GM18907 (cell line): ENCODE data around the gene GLRX.
A peak's percentile ranks its signal among the peaks of the same experiment; 100 is the strongest.
"Not testable (repeated sequence)": the region's sequence is repeated elsewhere in the genome, so short reads cannot be mapped to it uniquely, and the experiment has no call there.

Experiments
- ATAC-seq: cut with Tn5 transposase; IDR thresholded peaks from one replicate; pipeline ENCODE4 v1.9.1; 2021; ENCODE audit warnings: mild to moderate bottlenecking, moderate library complexity; ENCODE audit not compliant: unreplicated experiment

The GLRX gene

DNA sequence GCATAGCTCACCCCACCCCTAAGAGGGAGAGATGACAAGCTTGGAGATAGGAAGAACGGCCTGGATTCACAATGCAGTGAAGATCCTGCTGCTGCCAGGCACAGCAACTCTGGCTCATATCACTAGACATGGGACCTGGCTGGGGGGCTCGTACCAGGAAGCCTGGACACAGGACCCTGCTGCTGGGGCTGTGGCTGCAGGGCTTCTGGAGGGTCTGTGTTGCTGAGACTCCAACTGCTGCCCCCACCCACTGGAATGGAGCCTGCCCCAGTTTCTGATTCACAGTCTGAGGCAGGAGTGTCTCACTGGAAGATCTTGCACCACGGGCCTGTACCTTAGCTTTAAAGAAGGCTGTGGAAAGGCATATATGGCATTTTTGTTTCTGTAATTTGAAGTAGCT is 31.0 kb upstream of the GLRX start:
- no peak for ATAC-seq

DNA sequence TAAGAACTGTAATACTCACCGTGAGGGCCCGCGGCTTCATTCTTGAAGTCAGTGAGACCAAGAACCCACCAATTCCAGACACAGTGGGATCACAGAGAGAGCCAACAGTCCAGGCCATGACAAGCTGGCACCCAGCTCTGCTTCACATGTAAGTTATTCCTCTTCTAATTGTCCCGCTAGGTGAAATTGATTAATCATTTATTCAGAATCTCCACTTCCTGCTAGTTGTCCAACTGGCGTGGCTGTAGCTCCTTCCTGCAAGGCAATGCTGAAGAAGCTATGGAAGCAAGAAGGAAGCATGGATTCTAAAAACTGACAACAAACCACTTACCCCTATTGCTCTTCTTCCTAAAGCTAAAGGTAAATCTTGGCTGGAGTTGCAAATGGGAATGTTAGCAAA is 30.0 kb upstream of the GLRX start:
- no peak for ATAC-seq

DNA sequence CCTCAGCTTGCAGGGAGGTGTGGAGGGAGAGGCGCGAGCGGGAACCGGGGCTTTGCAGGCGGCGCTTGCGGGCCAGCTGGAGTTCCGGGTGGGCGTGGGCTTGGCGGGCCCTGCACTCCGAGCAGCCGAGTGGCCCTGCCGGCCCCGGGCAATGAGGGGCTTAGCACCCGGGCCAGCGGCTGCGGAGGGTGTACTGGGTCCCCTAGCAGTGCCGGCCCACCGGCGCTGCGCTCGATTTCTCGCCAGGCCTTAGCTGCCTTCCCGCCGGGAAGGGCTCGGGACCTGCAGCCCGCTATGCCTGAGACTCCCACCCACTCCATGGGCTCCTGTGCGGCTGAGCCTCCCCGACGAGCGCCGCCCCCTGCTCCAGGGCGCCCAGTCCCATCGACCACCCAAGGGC is 28.6 kb upstream of the GLRX start:
- not testable (repeated sequence) for ATAC-seq

DNA sequence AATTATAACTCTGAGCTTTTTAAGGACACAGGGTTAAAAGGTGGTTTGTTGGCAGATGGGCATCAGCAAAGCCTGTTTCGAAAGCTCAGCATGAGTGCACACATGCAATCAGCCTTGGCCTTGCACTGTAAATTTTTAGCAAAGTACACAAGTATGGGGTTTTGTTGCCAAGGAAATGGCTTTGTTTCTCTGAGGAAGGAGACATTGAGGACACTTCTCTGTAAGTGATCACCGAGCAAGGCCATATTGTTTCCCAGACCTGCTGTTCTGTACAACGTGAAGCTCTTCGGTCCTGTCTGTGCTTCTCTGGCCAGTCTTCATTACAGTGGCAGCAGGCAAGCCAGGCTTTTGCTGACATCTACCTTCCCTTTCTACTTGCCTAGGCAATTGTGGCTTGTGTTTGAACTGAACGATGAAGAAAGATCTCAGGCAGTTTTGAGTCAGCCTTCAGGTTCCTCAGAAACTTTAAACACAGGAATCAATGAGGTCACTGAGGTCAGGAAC is 27.9 kb upstream of the GLRX start:
- no peak for ATAC-seq

DNA sequence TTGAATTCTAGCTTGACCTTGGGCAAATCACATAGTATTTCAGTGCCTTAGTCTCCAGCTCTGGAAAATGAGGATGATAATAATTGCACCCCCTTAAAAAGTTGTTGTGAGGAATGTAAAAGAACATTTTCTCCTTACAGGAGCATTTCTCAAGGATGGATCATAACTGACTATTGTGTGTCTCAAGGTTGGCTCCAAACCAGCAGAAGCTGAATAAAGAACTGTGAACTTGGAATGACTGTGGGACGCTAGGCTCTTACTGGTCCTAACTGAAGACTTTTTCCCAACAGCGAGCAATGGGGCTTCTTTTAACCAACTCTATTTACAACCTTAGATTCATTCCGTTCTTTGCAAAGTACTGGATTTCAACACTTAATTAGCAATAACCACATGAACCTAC is 26.2 kb upstream of the GLRX start:
- no peak for ATAC-seq

DNA sequence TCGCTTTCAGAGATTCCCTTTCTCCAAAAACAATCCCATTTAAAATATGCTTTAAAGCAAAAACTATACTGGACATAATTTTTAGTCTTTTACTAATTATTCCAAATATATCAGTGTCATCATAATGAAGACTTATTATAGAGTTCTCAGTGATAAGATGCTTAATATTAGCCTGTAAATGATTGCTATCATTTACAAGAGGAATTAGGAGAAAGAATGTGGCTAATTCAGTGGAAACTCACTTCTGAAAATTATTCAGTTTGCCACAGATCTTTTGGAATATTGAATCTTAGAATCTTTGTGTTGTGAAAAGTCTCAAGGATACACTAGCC is 24.7 kb upstream of the GLRX start:
- no peak for ATAC-seq

DNA sequence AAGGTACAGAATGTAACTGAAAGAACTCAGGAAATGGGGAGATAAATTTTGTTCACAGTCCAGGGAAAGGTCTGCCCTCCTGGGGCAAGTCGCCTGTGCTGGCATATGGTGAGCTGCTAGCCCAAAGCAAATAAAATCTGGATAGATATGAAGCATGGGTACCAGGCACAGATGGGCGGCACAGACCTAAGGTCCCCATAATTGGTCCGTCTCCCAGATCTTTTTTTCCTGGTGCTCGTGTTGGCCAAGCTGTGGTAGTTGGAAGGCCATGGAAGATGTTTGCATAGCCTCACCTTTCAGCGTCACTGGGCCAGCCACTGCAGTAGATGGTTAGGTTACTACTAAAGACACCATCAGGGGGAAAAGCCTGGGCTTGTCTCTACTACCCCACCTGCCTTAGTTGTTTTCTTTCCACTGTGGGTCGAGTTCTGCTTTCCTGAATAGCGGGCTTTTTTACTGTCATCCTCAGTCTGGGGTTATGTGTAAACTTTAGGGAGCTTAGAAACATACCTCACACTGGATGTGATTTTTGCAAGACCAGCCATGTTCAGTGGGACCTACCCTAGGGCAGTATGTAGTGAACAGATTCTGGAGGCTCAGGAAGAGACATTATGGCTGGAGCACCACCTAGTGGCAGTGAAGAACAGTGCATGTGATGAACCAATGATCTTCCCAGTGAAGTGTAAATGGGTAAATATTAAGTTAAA is 24.2 kb upstream of the GLRX start:
- peak; percentile 55 for ATAC-seq

DNA sequence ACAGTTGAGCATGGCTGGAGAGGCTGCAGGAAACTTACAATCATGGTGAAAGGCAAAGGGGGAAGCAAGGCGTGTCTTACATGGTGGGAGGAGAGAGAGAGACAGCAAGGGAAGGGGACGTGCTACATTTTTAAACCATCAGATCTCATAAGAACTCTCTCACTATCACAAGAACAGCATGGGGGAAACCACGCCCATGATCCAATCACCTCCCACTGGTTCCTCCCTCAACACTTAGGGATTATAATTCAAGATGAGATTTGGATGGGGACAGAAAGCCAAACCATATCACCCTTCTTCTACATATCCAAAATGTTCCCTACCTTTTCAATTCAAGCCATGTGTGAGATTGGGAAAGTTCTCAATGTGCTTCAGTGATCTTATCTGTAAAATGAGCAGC is 22.9 kb upstream of the GLRX start:
- ATAC-seq = no peak

DNA sequence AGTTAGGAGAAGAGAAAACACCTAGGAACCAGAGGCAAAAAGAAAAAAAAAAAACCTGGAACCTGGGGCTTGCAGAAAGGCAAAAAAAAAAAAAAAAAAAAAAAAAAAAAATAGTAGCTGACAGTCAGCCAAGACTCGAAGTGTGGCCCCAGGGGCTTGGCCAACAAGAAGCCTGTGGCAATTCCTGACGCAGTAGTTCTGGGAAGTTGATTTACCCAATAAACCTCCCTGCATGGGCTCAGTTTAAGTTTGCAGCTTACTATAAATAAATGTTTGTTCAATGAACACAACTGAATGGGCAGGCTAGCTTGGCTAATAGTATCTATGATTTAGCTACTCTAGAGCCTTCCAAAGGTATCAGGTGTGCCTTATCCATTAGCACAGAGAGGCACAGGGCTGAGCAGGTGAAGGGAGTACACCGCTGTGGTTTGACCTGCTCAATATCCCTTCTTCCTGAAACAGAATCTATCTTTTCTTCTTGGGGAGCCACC is 21.3 kb upstream of the GLRX start:
- ATAC-seq = no peak

DNA sequence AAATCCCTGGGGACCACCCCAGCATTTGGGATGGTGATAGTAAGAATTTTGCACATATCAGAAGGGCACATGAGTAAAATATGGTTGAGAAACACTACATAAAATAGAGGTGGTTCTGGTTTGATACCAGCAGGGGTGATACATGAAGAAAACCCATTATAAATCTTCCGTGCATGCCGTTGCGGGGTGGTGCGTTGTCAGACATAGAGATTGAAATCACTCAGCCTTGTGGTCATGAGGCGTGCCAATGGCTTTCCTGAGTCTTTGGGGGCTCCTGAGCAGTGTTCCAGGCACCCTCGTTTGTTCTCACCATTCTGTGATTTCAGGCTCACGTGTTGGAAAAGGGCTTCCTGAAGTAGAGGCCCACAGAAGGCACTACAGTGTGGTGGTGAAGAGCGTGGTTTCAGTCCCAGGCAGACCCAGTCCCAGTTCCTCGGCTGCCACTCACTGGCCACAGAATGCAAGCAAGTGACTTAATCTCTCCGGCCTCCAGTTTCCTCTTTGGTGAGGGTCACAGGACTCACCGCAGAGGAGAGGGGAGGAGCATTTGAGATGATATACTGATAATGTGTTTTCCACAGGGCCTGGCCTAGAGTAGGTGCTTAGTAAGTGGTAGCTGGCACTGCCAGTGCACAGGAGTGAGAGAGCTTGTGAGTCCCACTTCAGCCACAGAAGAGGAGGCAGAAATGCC is 20.5 kb upstream of the GLRX start:
- ATAC-seq = peak; percentile 92

DNA sequence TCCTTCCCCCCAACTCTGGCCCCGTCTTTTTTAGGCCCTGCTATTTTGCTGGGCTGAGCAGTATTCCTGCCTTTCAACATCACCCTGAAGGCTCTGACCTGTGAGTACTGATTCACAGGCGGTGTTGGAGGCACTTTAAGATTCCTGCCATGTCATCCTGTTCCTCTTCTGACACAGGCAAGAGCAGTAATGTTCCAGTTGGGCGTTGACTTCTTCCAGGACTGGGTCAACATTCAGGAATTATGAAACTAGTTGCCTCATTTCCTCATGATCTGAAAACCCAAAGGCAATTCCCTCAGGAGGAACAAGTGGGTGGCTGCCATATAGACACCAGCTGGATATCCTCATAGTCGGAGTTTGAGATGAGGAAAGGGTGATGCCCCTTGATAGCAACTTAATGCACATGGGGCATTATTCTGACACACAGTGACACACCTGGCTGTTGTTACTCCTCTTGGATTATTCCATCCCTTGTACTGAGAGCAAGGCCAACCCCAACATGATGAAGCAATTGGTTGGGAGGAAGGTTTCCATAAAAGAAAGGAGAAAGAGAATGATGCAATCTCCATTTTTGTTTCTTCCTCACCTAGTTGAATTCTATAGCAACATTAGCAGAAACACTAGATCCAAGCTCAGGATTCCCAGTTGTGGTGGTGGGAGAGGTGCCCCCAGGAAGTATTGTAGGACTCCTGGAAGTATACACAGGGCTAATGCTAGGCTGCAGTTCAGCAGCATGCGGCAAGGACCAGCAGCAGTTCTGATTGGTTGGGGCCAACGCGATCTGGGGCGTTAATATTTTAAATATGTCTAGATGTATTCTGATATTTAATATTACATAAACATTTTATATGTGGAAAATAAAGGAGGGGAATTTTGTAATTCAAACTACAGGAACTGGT is 19.6 kb upstream of the GLRX start:
- ATAC-seq = no peak

DNA sequence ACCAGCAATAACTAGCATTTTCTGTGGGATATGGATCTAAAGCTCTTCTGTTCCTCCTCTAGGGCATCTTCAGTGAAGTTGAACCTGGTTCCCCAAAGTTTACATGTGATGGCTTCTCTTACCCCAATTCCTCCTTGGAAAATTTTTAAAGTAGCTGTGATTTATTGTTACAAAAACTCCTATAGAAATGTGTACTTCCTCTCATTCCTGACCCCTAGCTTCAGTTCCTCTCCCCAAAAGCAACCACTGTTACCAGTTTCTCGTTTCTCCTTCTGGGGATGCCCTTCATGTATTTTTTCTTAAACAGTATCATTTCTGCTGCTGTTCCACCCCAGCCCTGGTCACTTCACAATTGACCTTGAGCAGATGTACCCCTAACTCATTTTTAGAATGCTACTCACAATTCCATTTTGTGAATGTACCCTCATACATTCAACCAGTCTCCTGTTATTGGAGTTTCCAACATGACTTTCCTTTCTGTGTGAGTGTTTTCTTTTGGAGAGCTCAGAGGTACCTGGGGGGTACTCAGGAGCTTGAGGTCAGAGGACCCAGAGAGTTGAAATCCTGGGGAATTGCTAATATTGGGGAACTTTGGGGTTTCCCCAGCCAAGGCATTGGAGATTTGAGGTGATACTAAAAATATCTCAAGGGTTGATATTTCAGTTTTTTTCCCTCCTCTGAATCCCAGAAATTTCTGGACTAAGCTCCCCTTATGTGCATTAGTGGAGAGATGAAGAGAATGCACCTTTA is 18.6 kb upstream of the GLRX start:
- no peak for ATAC-seq

DNA sequence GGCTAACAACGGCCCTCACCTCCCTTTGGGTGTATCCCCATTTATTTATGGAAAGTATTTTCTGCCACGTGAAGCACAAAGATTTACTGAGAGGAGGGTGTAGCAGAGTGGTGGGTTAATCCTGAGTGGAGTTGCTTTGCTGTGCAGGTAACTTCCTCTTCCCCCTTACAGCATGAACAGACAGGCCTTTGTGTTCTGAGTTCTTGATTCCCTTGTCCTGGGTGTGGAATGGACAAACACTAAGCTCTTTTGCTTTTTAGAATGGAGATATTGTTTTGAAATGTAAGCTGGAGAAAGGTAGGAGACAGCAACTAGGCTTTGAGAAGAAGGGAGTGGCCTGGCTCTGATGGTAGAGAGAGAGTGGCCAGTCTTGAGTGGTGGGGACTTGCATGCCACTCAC is 17.1 kb upstream of the GLRX start:
- ATAC-seq = no peak

DNA sequence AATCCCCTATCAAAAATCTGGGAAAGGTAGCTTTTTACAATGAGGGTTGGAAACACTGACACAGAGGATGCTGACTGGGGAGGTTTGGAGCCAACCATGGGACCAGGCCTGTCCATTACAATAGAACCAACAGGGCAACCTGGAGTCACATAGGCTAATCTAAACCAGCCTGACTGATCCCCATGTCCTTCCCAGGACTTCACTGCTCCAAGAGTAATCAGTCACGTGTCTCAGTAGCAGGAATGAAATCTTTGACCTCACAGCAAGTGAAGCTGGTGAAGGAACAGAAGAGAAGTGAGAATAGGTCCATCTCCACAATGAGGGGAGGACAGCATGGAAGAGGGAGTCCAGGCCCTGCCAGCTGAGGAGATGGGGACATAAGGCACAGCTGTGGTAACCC is 16.0 kb upstream of the GLRX start:
- ATAC-seq = no peak

DNA sequence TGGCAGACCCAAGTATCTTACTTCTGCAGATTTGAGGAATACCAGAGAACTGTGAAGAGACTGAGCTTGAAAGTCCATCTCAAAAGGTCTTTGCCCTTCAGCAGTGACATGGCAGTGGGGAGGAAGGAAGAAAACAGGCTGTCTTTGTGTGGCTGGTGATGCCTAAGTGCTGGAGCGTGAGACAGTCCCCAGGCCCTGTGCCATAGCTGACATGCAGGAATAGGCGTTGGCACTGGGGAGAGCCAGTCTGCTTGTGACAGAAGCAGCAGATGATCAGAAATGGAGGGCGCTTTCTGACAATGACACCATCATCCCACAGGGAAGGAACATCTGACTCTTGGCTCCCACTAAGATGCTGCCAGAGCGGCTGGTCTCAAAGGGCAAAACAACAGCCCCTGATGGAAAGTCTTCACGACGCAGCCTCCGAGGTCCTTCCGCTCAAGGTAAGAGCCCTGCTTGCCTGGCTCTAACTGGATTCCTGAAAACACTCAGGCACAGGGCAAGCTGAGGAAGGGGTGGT is 15.5 kb upstream of the GLRX start:
- no peak for ATAC-seq

DNA sequence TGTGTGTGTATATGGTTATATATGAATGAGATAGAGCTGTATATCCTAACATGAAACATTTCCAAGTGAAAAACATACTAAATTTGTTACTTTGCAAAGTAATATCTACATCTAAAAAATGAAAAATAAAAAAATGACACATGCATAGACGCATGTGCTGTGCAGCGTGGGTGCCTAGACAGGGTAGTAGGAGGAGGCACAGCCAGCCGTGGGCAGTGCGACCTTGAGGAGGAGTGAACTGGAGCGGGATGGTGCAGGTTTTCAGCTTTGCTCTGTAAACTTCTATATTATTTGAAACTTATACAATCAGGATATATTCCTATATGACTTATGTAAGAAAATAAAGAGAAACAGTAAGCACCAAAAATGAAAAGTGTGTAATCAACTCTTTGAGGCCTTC is 15.0 kb upstream of the GLRX start:
- ATAC-seq = no peak

DNA sequence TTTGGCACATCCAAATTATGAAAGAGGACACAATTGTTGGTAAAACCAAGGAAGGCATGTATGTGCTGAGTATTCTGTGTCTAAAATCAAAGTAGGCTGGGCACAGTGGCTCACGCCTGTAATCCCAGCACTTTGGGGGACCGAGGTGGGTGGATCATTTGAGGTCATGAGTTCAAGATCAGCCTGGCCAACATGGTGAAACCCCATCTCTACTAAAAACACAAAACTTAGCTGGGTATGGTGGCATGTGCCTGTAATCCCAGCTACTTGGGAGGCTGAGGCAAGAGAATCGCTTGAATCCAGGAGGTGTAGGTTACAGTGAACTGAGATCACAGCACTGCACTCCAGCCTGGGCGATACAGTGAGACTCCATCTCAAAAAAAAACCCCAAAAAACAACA is 14.4 kb upstream of the GLRX start:
- ATAC-seq = not testable (repeated sequence)

DNA sequence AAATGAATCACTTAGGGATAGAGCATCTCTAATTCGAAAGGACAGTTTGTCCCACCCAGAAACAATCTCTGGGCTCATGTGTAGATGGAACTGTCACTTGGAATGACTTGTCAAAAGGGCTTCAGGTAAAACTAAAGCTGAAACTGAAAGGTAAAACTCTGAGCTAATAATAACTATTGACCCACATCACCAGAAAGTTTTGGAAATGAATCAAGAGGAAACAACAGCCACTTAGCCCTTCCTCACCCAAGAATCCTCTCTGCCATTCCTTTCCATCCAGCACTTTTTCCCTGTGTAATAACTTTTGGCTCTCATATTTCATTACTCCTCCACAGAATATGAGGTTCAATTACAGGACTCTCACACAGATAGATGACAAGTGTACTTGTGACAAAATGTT is 14.0 kb upstream of the GLRX start:
- ATAC-seq = no peak

DNA sequence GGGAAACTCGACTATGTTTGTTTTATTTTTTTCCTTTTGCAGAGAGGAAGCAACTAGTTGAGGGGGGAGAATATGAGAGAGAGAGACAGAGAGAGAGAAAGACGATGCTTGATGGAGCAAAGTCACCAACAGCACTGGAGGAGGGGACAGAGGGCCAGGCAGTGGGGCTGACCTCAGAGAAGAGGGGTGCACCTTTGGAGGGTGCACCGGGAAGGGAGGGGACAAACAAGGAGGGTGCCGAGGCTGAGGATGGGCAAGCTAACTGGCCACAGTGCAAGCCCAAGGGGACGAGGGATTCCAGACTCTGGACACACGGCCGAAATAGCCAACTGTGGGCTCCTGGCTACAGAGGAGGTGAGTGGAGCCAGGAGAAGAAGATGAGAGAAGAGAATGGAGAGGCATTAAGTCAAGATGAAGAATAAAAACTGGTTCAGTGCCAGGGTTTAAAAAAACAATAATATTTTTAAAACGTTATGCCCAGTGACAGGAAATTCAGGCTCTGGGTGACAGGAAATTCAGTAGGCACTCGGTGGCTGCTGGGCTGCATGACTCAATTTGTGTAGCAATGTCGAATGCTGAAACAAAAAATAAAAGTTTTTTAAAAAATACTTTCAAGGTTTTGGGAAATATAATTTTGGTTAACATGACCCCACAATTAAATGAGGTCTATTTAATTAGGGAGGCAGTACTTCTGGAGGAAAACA is 13.3 kb upstream of the GLRX start:
- no peak for ATAC-seq

DNA sequence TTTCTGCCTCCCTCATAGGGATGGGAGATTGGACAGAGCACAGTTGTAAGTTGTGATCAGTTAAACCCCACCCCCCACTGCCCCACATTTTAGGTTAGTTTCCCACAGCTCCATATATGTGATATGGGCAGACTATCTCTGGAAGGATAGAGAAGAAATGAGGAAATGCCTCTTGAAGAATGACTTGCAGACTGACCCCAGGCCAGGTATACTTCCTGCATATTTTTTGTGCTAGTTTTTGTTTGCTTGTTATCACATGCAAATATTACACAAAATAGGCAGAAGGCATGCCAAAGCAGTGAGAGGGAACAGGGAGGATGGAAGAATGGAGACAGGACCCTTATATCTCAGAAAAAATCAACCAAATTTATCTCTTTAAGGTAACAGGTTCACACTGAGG is 10.1 kb upstream of the GLRX start:
- no peak for ATAC-seq
